Measurements from ENCODE around the gene TBK1. TPM values are rescaled to one million over a fixed set of nuclear protein-coding genes. Genes with fewer than 3 reads are reported as not detected.

The TBK1 gene
- total RNA-seq, 1 donor from 2014 or later = 11.5 TPM

DNA sequence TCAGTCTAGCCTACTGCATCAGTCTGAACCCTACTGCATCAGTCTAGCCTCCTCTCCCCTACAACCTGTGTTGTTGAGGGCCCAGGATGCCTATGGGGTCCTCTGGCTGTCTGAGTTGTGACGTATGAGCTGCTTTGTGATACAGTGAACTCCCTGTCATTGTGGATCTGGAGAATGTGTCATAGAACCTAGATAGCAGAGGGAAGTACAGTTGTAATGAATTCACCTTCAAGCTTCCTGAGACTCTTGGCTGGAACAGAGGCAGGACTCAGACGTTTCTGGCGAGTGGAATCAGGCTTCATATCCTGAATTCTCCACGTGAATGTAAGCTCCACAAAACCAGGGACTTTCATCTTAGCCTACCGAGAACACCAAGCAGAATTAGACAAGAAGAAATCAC is 17.0 kb downstream of the TBK1 start:
- Histone ChIP-seq H3K27ac (replicated peaks) (peak overlapping the region; percentile 36), H3K36me3 (peaks cover 71% of the 10 kb centered on the region), H3K4me3 (no peak overlapping the region), H3K27me3 (ENCODE audit: low read depth) (no peaks in the 10 kb centered on the region), H3K9me3 (replicated peaks) (no peaks in the 10 kb centered on the region), H3K4me1 (peaks cover 27% of the 10 kb centered on the region)
- intact Hi-C loops (cut with micrococcal nuclease) = no loop called here
- TF ChIP-seq, protein P1, sequence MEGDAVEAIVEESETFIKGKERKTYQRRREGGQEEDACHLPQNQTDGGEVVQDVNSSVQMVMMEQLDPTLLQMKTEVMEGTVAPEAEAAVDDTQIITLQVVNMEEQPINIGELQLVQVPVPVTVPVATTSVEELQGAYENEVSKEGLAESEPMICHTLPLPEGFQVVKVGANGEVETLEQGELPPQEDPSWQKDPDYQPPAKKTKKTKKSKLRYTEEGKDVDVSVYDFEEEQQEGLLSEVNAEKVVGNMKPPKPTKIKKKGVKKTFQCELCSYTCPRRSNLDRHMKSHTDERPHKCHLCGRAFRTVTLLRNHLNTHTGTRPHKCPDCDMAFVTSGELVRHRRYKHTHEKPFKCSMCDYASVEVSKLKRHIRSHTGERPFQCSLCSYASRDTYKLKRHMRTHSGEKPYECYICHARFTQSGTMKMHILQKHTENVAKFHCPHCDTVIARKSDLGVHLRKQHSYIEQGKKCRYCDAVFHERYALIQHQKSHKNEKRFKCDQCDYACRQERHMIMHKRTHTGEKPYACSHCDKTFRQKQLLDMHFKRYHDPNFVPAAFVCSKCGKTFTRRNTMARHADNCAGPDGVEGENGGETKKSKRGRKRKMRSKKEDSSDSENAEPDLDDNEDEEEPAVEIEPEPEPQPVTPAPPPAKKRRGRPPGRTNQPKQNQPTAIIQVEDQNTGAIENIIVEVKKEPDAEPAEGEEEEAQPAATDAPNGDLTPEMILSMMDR (IDR thresholded peaks at IDR 0.05; ENCODE audit: borderline replicate concordance) = no peak
- no peak for DNase-seq

DNA sequence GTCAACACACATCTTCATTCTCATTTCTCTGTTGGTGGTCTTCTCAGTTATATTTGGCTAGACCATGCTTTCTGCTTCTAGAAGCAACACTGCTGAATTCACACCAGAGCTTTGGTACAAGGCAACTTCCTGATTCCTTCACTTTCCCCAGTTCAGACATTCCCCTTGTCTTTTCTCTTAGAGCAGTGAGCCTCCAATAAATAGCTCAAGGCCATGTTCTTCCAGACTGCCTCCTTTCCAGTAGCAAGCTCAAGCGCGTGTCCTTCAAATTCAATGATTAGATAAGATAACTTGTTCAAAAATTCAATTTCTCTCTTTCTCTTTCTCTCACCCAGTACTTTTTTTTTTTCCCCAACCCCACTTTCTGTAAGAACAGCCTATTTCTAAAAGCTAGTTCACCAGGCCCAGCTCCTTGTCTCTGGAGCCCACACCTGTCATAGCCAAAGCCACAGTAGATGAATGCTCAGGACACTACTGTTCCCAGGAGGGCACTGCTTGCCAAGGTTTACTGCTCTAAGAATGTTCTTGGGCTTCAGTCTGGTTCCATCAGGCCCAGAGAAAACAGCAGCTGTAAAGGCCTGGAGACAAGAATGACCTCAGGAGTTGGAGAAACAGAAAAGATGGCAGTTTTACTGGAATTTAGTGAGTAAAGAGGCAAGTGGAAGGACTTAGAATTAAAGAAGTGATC is 17.7 kb downstream of the TBK1 start:
- H3K4me3 ChIP-seq = no peak overlapping the region
- peaks cover 72% of the 10 kb centered on the region for H3K36me3 ChIP-seq
- TF ChIP-seq, protein P1 (IDR thresholded peaks at IDR 0.05; ENCODE audit: borderline replicate concordance) = no peak
- H3K9me3 ChIP-seq (replicated peaks) = no peaks in the 10 kb centered on the region
- intact Hi-C loops (cut with micrococcal nuclease) = no loop called here
- H3K4me1 ChIP-seq = peaks cover 27% of the 10 kb centered on the region
- no peaks in the 10 kb centered on the region for H3K27me3 ChIP-seq (ENCODE audit: low read depth)
- no peak for DNase-seq
- H3K27ac ChIP-seq (replicated peaks) = peak overlapping the region; percentile 36

DNA sequence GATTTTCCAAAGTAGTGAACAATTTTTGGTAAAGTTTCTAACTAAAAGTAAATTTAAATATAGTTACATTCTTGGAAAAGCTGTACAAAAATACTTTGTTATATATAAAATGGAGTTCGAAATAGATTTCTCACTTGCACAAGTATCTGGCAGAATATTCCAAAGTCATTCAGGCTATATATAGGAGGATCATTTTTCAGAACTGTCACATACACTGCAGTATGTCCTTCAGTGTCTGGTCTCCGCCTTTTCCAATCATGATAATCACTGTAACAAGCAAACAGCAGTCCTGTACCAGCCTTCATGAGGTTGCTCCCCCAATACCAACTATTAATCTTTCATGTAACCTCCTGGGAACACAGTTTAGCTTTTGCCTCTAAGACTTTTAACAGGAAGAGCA is 18.6 kb downstream of the TBK1 start:
- Histone ChIP-seq H3K36me3 (peaks cover 72% of the 10 kb centered on the region), H3K27me3 (ENCODE audit: low read depth) (no peaks in the 10 kb centered on the region), H3K27ac (replicated peaks) (peak overlapping the region; percentile 36), H3K4me3 (no peak overlapping the region), H3K4me1 (peaks cover 27% of the 10 kb centered on the region), H3K9me3 (replicated peaks) (peaks cover 4% of the 10 kb centered on the region)
- intact Hi-C loops (cut with micrococcal nuclease) = no loop called here
- TF ChIP-seq, protein P1 (IDR thresholded peaks at IDR 0.05; ENCODE audit: borderline replicate concordance) = no peak
- DNase-seq = no peak

DNA sequence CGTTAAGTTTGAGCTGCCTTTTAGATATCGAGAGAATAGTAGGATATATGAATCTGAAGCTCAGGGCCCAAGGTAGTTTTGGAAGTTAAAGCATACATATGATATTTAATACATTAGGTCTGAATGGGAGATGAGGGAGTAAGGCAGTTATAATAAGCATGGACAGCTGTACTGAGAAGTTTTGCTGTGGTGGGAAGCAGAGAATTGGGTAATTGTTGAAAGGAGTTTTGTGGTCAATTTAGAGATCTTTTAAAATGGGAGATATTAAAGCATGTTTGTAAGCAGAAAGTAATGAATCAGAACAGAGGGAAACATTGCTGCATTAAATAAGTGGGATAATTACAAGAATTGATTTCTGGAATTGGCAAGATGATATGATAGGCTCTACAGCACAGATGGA is 21.3 kb downstream of the TBK1 start:
- H3K27ac ChIP-seq (replicated peaks) = no peak overlapping the region
- no peak for DNase-seq

DNA sequence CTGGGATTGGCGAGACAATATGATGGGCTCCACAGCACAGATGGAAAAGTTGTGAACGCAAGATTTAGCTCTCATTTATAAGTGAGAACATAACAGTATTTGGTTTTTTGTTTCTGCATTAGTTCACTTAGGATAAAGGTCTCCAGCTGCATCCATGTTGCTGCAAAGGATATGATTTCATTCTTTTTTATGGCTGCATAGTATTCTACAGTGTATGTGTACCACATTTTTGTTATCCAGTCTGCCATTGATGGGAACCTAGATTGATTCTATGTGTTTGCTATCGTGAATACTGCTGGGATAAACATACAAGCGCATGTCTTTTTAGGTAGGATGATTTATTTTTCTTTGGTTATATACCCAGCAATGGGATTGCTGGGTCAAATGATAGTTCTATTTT is 23.6 kb downstream of the TBK1 start:
- no peak overlapping the region for H3K4me3 ChIP-seq
- intact Hi-C loops (cut with micrococcal nuclease) = no loop called here
- H3K9me3 ChIP-seq (replicated peaks) = peaks cover 18% of the 10 kb centered on the region
- TF ChIP-seq, protein P1 (IDR thresholded peaks at IDR 0.05; ENCODE audit: borderline replicate concordance) = no peak
- H3K27ac ChIP-seq (replicated peaks) = no peak overlapping the region
- H3K36me3 ChIP-seq = peaks cover 72% of the 10 kb centered on the region
- H3K27me3 ChIP-seq (ENCODE audit: low read depth) = no peaks in the 10 kb centered on the region
- peaks cover 8% of the 10 kb centered on the region for H3K4me1 ChIP-seq
- DNase-seq = no peak

More for the DNA sequence above, 21.3 kb downstream of the TBK1 start:
- H3K36me3 ChIP-seq = peaks cover 69% of the 10 kb centered on the region
- intact Hi-C loops (cut with micrococcal nuclease) = no loop called here
- H3K4me1 ChIP-seq = peaks cover 27% of the 10 kb centered on the region
- H3K27me3 ChIP-seq (ENCODE audit: low read depth) = no peaks in the 10 kb centered on the region
- TF ChIP-seq, protein P1 (IDR thresholded peaks at IDR 0.05; ENCODE audit: borderline replicate concordance) = no peak
- no peak overlapping the region for H3K4me3 ChIP-seq
- H3K9me3 ChIP-seq (replicated peaks) = peaks cover 18% of the 10 kb centered on the region
